ENCODE data around the gene GUCY2D. TPM values are rescaled to one million over a fixed set of nuclear protein-coding genes. Genes with fewer than 3 reads are reported as not detected.

The GUCY2D gene
- total RNA-seq, 4 donors from 2014 or later = not detected

DNA sequence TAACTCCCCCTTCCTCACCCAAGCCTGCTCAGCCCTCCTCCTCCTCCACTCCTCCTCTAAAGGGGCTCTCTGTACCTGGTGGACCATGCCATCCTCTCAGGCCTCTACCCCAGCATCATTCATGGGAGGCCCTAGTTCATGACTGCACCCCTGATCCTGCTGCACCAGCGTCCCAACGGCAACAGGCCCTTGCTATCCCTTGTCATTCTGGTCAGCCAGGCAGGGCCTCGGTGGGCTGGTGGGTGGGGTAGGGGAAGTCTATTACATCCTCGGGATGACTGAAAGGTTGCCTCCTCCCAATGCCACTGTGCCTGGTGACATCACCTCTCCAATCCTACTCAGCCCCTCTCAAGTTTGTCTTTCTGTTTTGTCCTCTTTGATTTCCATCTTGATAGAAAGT lies 65.4 kb downstream of the GUCY2D start:
- Histone ChIP-seq H3K27me3 (peaks cover 41% of the 10 kb centered on the region), H3K4me3 (no peak overlapping the region), H3K4me1 (peaks cover 21% of the 10 kb centered on the region), H3K36me3 (no peaks in the 10 kb centered on the region), H3K9me3 (no peaks in the 10 kb centered on the region), H3K27ac (no peak overlapping the region)
- no peak for TF ChIP-seq POLR2AphosphoS5 (IDR thresholded peaks at IDR 0.05)
- TF ChIP-seq EP300 (IDR thresholded peaks at IDR 0.05) = no peak
- TF ChIP-seq POLR2A (IDR thresholded peaks at IDR 0.05) = no peak
- TF ChIP-seq, protein P1, sequence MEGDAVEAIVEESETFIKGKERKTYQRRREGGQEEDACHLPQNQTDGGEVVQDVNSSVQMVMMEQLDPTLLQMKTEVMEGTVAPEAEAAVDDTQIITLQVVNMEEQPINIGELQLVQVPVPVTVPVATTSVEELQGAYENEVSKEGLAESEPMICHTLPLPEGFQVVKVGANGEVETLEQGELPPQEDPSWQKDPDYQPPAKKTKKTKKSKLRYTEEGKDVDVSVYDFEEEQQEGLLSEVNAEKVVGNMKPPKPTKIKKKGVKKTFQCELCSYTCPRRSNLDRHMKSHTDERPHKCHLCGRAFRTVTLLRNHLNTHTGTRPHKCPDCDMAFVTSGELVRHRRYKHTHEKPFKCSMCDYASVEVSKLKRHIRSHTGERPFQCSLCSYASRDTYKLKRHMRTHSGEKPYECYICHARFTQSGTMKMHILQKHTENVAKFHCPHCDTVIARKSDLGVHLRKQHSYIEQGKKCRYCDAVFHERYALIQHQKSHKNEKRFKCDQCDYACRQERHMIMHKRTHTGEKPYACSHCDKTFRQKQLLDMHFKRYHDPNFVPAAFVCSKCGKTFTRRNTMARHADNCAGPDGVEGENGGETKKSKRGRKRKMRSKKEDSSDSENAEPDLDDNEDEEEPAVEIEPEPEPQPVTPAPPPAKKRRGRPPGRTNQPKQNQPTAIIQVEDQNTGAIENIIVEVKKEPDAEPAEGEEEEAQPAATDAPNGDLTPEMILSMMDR (IDR thresholded peaks at IDR 0.05) = no peak
- no peak for DNase-seq (ENCODE audit: low spot score in 2 of 2)
- WGBS = 64% methylated on average over 4 of the region's 4 CpGs

DNA sequence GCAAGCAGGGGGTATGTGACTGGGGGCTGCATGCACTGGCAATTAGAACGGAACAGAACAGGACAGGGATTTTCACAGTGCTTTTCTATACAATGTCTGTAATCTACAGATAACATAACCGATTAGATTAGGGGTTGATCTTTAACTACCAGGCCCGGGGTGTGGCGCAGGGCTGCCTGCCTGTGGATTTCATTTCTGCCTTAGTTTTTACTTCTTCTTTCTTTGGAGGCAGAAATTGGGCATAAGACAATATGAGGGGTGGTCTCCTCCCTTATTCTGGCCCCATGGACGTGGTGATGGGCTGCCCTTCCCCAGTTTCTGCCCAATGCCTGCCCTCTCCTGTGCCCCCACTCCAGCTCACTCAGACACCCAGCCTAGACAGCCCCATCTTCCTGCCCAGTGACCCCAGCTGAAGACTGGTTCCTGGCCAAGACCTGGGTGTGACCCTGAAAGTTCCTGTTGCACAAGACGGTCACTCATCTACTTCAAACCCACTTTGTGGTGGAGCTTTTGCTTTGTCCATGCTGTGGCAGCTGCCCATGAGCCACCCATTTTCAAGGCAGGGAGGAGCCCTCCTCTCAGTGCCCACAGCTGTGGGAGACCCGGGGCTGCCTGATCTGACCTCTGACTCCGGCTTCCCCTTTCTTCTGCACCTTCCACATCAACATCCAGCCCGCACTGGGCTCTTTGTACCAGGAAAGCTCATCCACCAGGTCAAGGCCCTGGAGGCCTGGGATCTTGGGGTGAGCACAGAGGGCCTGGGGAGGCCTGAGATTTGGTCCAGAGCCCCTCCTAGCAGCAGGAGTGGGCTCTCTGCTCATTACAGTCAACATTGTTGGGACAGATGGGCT lies 66.5 kb downstream of the GUCY2D start:
- H3K27ac ChIP-seq = no peak overlapping the region
- 82% methylated on average over 9 of the region's 9 CpGs for whole genome bisulfite sequencing
- DNase-seq (ENCODE audit: low spot score in 2 of 2) = no peak
- H3K4me1 ChIP-seq = peaks cover 22% of the 10 kb centered on the region
- H3K36me3 ChIP-seq = no peaks in the 10 kb centered on the region
- no peaks in the 10 kb centered on the region for H3K9me3 ChIP-seq
- TF ChIP-seq, protein P1 (IDR thresholded peaks at IDR 0.05) = no peak
- TF ChIP-seq POLR2A (IDR thresholded peaks at IDR 0.05) (no peak), POLR2AphosphoS5 (IDR thresholded peaks at IDR 0.05) (no peak), EP300 (IDR thresholded peaks at IDR 0.05) (no peak)
- H3K27me3 ChIP-seq = peaks cover 41% of the 10 kb centered on the region
- no peak overlapping the region for H3K4me3 ChIP-seq

- H3K4me3 ChIP-seq = no peak overlapping the region
- H3K27ac ChIP-seq = no peak overlapping the region
- DNase-seq (ENCODE audit: low spot score in 2 of 2) = no peak
- TF ChIP-seq POLR2A (IDR thresholded peaks at IDR 0.05) = no peak
- TF ChIP-seq, protein P1 (IDR thresholded peaks at IDR 0.05) = no peak
- TF ChIP-seq EP300 (IDR thresholded peaks at IDR 0.05) = no peak
- TF ChIP-seq POLR2AphosphoS5 (IDR thresholded peaks at IDR 0.05) = no peak
- peaks cover 24% of the 10 kb centered on the region for H3K4me1 ChIP-seq
- 84% methylated on average over 3 of the region's 3 CpGs for WGBS
- no peaks in the 10 kb centered on the region for H3K36me3 ChIP-seq
- no peaks in the 10 kb centered on the region for H3K9me3 ChIP-seq
- peaks cover 41% of the 10 kb centered on the region for H3K27me3 ChIP-seq
Measured at GRCh38 chr17:8069587-8069860, 67.1 kb downstream of the GUCY2D start.

Other genes starting within 250 kb of the GUCY2D start
- gene KDM6B, start 168.4 kb upstream of the GUCY2D start, total RNA-seq = 10 to 100 TPM; 21.4 to 31.0 (median 26.7) TPM
- 1 to 10 TPM; 4.2 to 7.6 (median 5.1) TPM for gene TMEM88, start 147.5 kb upstream of the GUCY2D start, total RNA-seq
- 10 to 100 TPM; 46.2 to 90.6 (median 47.6) TPM for gene NAA38, start 145.1 kb upstream of the GUCY2D start, total RNA-seq
- 10 to 100 TPM in 1 of 4 donors, 1 to 10 TPM in 3; 7.1 to 10.8 (median 9.8) TPM for gene CYB5D1, start 144.6 kb upstream of the GUCY2D start, total RNA-seq
- gene CHD3, start 113.8 kb upstream of the GUCY2D start, total RNA-seq = 10 to 100 TPM; 42.1 to 76.0 (median 67.7) TPM
- gene RNF227, start 86.3 kb upstream of the GUCY2D start, total RNA-seq = 10 to 100 TPM; 51.1 to 66.3 (median 57.3) TPM
- gene KCNAB3, start 72.8 kb upstream of the GUCY2D start, total RNA-seq = 1 to 10 TPM in 3 of 4 donors, not detected in 1; 1.9 to 7.5 (median 2.4) TPM
- 10 to 100 TPM; 39.4 to 64.1 (median 46.2) TPM for gene TRAPPC1, start 70.7 kb upstream of the GUCY2D start, total RNA-seq
- gene CNTROB, start 70.4 kb upstream of the GUCY2D start, total RNA-seq = 10 to 100 TPM; 23.7 to 57.0 (median 30.8) TPM
- 100 to 1,000 TPM in 1 of 4 donors, 10 to 100 TPM in 3; 44.8 to 156 (median 78.1) TPM for gene ALOX15B, start 36.4 kb downstream of the GUCY2D start, total RNA-seq
- gene ALOX12B, start 85.1 kb downstream of the GUCY2D start, total RNA-seq = 100 to 1,000 TPM in 3 of 4 donors, 10 to 100 TPM in 1; 91.4 to 150 (median 119) TPM
- 10 to 100 TPM; 44.5 to 95.3 (median 69.9) TPM for gene ALOXE3, start 115.9 kb downstream of the GUCY2D start, total RNA-seq
- gene HES7, start 121.5 kb downstream of the GUCY2D start, total RNA-seq = not detected
- 100 to 1,000 TPM; 272 to 655 (median 330) TPM for gene PER1, start 149.8 kb downstream of the GUCY2D start, total RNA-seq
- gene VAMP2, start 160.3 kb downstream of the GUCY2D start, total RNA-seq = 10 to 100 TPM; 41.2 to 64.3 (median 52.8) TPM
- 10 to 100 TPM; 13.7 to 21.4 (median 19.4) TPM for gene TMEM107, start 173.8 kb downstream of the GUCY2D start, total RNA-seq
- gene BORCS6, start 187.6 kb downstream of the GUCY2D start, total RNA-seq = 10 to 100 TPM in 2 of 4 donors, 1 to 10 TPM in 2; 8.1 to 10.6 (median 9.9) TPM
- 10 to 100 TPM in 2 of 4 donors, 1 to 10 TPM in 2; 3.7 to 18.2 (median 9.5) TPM for gene AURKB, start 208.0 kb downstream of the GUCY2D start, total RNA-seq
- 10 to 100 TPM; 16.8 to 58.1 (median 22.3) TPM for gene CTC1, start 245.4 kb downstream of the GUCY2D start, total RNA-seq
- 10 to 100 TPM; 13.0 to 35.1 (median 16.7) TPM for gene PFAS, start 246.7 kb downstream of the GUCY2D start, total RNA-seq

All from suprapubic skin (tissue), 4 donors.